Forelimb muscle (tissue), 1 donor: ENCODE results near the gene GNAT3. TPM values are rescaled to one million over a fixed set of nuclear protein-coding genes. Genes with fewer than 3 reads are reported as not detected.

Experiments
- DNase-seq: peaks from one replicate; pipeline ENCODE4 v3.0.0-alpha.2; 2013; ENCODE audit warnings: low read depth
- polyA plus RNA-seq: library from polyadenylated mRNA; unstranded; fragments of 120-200 nt; gene quantifications from one replicate; pipeline ENCODE4 v1.2.1, GENCODE V29; 2013; ENCODE audit not compliant: insufficient read length

The GNAT3 gene
- polyA plus RNA-seq, 1 donor: 0.11 TPM

GRCh38 chr7:80500325-80500724, 11.5 kb downstream of the GNAT3 start:
- no peak for DNase-seq

- no peak for DNase-seq
These were observed 12.4 kb downstream of the GNAT3 start for GRCh38 chr7:80499350-80499953.

GRCh38 chr7:80498481-80499349, 13.1 kb downstream of the GNAT3 start:
- DNase-seq: peak; percentile 14

- DNase-seq: no peak
These were observed 15.3 kb downstream of the GNAT3 start for GRCh38 chr7:80496586-80496985.

- DNase-seq: no peak
These were observed 18.6 kb downstream of the GNAT3 start for GRCh38 chr7:80493121-80493849.

- no peak for DNase-seq
These were observed 20.4 kb downstream of the GNAT3 start for GRCh38 chr7:80491462-80491861.

- no peak for DNase-seq
These were observed 23.0 kb downstream of the GNAT3 start for GRCh38 chr7:80488851-80489370.

- no peak for DNase-seq
These were observed 23.5 kb downstream of the GNAT3 start for GRCh38 chr7:80488406-80488805.

- no peak for DNase-seq
These were observed 26.1 kb downstream of the GNAT3 start for GRCh38 chr7:80485721-80486120.

GRCh38 chr7:80482950-80483349, 28.9 kb downstream of the GNAT3 start:
- no peak for DNase-seq

GRCh38 chr7:80481196-80481884, 30.5 kb downstream of the GNAT3 start:
- DNase-seq: no peak

GRCh38 chr7:80480566-80480965, 31.3 kb downstream of the GNAT3 start:
- no peak for DNase-seq

- DNase-seq: no peak
These were observed 33.2 kb downstream of the GNAT3 start for GRCh38 chr7:80478683-80479082.

GRCh38 chr7:80476035-80476434, 35.8 kb downstream of the GNAT3 start:
- DNase-seq: no peak

GRCh38 chr7:80475383-80475782, 36.5 kb downstream of the GNAT3 start:
- no peak for DNase-seq

- no peak for DNase-seq
These were observed 38.1 kb downstream of the GNAT3 start for GRCh38 chr7:80473751-80474150.

GRCh38 chr7:80472491-80473200, 39.2 kb downstream of the GNAT3 start:
- DNase-seq: peak; percentile 35

- DNase-seq: no peak
These were observed 42.7 kb downstream of the GNAT3 start for GRCh38 chr7:80468931-80469714.

- no peak for DNase-seq
These were observed 44.8 kb downstream of the GNAT3 start for GRCh38 chr7:80467069-80467468.

- DNase-seq: no peak
These were observed 45.2 kb downstream of the GNAT3 start for GRCh38 chr7:80466636-80467035.
